Measurements from ENCODE around the gene PIGS.
"Not testable (repeated sequence)": the region's sequence is repeated elsewhere in the genome, so short reads cannot be mapped to it uniquely, and the experiment has no call there.

Gene PIGS

DNA sequence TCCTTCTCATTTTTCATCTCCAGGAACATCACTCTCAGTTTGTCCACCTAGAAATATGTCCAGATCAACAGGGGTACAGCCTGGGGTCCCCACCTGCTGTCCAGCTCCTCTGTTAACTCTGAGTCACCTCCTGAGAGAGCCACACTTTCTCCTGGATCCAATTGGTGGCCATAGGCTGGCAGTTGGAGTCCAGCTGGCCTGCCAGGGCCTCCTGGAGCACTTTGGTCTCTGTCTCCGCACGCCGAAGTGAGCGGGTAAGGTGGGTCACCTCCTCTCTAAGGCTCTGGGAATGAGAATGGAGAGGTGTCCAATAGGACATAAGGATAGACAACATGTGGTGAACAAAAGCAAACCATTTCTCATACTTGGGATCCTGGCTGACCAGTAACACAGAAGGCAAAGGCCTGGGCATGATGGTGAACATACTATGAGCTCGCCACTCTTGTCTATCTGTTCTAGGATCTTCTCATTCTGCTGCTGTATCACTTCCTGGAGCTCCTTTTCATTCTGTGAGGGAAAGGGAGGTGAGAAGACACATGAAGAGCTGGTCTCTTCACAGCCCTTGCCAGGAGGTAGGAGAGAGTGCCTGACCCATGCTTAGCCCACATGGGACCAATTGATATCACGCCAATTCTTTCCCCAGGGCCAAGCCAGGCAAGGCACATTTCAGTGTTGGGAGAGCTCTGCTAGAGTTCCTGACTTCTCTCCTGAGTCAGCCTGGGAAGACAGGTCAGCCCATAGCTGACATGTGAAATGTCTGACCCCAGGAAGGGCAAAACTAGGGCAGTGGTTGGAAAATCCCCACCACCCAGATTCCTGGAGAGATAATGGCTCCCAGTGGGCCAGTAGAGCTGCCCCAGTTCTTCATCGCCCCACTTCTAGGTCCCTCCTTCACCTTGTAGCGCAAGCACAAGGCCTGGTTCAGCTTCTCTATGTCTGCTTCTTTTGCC lies 7.2 kb upstream of the PIGS start:
- no peak for DNase-seq

DNA sequence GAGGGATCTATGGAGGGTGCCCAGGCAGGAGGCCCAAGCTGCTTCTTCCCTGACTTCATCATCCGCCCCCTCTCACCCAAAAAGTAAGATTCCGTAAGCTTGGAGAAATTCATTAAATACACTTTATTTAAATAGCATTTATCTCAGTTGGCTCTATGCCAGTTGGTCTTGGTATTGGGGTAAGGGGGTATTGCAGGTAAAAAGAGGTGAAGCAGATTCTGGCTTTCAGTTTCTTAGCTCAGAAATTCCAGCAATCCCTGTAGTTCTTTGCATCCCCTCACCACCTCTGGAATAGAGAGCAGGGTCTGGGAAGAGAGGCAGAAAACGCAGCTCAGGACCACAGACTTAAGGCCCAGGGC lies 6.1 kb upstream of the PIGS start:
- no peak for DNase-seq

DNA sequence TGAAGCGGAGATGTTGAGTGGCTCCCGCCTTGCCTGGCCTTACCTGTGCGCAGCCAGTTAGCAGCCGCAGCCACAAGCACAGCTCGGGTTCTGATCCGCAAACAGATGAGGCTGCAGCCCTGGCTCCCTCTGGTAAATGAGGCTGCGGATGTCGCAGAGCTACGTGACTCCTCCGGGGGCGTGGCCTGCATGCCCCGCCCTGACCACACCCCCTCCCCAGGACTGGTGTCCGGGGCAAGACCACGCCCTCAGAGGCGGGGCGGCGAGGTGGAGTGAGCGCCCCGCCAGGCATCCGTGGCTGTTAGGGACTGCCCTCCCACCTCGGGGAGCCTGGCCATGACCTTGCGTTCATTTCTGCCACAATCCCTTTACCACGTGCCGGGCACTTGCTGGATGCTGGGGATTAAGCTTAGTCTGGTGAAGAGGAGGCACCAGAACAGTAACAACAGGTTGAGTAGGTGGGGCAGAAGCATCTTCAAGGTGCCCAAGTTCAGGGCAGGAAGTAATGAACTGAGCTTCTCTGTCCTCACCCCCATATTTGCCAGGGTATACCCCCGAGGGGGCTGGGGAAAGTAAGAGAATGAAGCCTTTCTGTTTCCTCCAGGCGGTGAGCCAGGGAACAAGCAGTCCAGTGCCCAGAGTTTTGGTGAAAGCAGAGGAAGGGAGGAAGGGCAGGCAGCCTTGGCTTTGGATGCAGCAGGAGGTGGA lies 5.6 kb upstream of the PIGS start, which contains the start of gene ALDOC:
Gene ALDOC (minus strand): TSS at position 138 of the 708 bp plus-strand sequence. CDS start 1,363 bp downstream, outside the sequence.
- DNase-seq, result peak; percentile 98 to 99

DNA sequence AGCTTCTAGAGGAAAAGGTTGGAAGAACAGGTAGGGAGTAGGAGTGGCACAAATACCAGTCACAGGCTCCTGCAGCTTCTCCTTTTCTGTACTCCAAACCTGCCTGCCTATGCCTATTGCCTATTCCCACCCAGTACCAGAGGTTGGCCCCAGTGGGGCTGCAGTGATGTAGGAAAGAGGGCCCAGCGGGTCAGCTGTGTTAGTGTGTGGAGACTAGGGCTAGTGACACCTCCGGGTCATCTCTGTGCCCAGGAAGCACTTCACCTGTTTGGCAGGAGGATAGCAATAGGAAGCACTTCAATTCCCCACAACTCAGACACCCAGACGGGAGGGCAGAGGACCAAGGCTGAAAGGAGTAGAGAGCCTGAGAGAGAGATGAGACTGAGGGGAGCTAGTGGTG lies 4.7 kb upstream of the PIGS start:
- not testable (repeated sequence) for DNase-seq

DNA sequence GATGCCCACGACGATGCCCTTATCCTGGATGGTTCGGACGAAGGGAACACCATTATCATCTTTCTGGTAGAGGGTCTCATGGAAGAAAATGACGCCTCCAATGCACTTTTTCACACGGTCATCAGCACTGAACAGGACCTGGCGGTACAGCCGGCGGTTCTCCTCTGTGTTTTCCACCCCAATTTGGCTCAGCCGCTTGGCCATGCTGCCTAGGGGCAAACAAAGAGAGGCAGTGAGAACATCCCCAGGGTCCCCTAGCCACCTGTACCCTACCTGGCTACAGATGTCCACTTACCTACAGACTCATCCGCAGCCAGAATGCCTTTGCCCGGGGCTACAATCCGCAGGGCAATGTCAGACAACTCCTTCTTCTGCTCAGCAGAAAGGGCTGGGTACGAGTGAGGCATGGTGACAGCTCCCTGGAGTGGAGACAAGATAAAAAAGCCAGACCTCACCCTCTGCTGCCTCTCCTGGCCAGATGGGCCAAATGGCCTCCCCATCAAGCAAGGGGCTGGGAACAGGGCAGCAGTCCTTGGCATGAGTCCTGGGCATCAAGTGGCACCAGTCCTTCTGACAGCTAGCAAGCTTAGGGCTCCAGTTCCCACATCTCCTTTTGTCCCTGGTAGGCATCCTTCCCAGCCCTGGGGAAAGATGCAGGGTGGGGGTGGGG lies 3.9 kb upstream of the PIGS start:
- DNase-seq, result no peak

DNA sequence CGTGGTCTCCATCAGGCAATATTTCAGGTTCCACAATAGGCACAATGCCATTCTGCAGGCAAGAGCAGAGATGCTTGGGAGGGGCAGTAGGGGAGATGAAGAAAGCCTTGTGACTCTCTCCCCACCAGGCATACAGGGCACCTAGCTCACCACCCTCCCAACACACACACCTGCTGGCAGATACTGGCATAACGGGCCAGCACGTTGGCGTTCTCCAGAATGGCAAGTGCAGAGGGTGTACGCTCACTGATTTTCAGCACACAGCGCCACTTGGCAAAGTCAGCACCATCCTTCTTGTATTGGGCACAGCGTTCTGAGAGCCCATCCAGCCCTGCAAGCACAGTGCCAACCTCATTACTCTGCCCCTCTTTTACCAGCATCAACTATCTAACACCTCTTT lies 3.2 kb upstream of the PIGS start:
- peak in 1 of 2 experiments; percentile 44 for DNase-seq

DNA sequence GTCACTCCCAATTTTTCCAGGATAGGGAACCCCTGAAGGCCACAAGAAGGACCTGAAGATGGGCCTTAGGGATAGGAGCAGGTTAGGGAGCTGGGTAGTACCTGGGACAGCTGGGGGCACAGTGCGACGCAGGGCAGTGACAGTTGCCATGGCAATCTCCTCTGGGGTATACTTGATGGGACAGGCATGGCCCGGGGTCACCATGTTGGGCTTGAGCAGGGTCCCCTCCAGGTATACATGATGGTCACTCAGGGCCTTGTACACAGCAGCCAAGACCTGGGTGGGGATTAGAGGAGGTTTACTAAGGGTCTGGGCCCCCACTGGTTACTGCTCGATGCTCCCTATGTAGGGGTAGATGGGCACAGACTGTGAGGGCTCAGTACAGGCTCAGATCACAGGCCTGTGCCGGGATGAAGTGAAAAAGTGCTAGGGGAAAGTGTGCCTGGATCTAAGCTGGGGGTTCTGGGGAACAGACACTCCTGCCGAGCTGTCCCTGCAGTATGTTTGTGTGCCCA lies 2.7 kb upstream of the PIGS start:
- DNase-seq, result no peak

DNA sequence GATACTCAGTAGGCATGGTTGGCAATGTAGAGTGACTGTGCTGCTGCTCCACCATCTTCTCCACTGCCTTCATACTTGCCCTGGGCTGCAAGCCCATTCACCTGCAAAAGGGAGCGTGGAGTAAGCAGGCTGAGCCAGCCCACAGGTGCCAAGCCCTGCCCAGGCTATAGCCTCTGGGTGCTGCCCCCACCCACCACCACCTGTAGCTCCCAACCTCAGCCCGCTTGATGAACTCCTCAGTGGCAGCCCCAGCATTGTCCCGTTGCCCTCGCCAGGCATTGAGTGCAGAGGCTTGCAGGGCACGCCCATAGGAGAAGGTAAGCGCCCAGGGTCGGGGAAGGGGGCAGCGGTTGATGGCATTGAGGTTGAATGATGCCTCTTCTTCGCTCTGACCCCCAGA lies 2.2 kb upstream of the PIGS start:
- DNase-seq, result no peak

DNA sequence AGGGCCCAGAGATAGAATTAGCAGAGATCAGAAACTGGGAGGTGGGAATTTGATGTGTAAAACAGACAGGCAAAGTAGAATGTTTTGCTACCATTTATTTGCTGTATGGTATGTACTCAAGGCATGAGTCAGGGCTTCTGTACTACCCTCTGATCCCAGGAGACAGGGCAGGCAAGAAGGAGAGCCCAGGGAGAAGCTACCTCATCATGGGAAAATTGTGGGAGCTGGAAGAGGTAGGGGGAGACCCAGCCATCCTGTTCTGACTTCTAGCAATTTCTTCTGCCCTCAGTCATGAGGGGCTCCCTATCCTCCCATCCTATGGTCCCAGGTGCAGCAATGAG lies 1.7 kb upstream of the PIGS start:
- no peak for DNase-seq

DNA sequence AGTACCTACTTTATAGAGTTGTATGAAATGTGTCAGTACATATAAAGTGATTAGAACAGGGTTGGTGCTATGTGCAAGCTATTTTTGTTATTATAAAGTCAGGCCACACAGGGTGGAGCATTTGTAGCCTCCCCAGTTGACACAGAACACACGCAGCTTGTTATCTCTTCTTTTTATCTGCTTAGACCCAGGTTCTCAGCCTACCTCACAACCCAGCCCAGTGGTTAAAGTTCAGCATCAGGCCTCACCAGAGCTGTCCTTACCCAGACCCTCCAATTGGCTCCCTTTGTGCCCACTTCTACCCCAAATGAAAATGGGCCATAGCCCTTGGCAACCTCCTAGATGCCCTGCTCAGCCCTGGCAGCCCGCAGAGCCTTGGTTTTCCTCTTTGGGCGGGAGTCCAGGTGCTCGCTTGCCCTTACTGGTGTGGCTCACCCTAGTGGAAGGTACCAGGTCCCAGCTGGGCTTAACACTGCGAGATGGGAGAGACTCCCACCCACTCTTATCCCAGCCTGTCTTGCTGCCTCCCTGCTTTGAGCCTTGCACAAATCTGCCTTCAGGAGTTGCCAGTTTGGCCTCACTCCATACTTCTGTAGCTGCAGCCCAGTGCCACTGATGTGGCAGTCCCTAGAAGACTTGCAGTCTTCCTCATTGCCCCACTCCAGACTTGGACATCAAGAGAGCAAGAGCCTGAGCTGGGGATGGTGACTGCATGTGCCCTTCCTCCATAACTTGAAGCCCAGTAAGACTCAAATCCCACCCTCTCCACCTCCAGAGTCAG lies 1.1 kb upstream of the PIGS start:
- DNase-seq, result peak in 1 of 2 experiments; percentile 28

DNA sequence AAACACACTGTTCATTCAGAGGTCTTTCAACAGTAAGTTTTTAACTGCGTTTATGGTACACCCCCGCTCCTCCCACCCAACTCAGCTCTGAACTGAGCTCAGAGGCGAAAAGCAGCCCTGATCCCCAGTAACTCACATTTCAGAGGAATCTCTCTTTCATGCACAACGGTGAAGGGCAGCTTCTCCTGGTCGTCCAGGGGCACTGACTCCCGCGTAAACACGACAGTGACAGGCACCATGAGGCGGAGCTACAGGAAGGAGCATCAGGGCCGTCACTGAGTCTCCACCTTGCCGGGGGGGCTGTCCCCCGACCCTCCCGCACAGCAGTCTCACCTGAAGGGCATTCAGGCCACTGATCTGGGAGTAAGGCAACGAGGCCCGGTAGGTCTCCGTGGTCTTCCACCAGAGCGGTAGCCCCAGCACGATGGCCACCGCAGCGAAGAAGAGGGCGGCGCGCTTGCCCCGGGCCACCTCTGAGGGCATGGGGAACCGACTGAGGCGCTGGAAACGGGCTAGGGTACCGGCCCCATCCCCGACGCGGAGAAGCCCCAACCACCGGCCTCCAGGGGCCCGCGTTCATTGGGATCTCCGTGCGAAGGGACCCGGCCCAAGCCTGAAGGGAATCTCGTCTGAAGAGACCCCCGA lies 486 bp downstream of the PIGS start:
- DNase-seq, result peak; percentile 64 to 69

DNA sequence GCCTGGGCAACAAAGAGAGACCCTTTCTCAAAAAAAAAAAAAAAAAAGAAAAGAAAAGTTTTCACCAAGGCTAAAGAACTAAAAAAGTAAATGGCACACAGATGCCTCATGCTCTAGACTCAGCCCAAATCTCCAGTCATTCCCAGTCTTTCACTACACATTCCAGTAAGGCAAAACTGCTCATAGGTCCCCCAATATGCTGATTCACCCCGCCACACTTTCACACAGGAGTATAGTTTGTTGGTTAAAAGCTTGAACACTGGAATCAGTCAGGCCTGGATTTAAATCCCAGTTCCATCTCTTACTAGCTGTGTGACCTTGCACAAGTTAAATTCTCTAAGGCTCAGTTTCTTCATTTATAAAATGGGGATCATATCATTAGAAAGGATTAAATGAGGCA lies 1.9 kb downstream of the PIGS start:
- DNase-seq, result no peak

DNA sequence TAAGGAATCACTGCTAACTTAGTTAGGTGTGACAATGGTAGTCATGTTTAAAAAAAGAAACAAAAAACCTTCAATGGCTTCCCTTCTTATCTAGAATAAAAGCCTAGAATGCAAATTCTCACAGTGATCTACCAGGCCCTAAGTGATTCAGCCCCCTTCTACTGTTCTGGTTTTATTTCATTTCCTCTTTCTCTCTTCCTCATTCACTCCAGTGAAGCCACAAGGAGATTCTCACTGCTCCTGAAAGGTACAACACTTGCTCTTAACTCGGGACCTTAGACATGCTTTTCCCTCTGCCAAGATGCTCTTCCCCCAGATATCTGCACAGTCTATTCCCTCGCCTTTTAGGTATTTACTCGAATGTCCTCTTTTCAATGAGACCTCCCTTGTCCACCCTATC lies 3.7 kb downstream of the PIGS start:
- DNase-seq, result no peak

DNA sequence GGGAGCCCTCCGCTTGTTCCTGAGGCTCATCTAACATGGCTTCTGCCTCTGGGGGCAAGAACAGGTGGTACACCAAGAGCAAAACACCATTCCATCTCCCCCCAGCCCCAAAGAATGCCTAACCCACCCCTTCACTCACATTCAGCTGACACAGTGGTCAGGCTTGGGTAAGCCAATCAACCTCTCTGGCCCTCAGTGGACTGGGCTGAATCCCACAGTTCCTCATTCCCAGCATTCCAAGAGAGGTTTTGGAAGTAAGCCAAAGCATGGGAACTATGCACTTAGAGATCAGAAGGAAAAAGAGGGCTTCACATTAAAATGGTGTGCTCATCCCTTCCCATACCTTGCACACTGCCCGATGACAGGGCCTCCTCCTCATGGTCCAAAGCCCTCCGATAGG lies 7.8 kb downstream of the PIGS start:
- no peak for DNase-seq

DNA sequence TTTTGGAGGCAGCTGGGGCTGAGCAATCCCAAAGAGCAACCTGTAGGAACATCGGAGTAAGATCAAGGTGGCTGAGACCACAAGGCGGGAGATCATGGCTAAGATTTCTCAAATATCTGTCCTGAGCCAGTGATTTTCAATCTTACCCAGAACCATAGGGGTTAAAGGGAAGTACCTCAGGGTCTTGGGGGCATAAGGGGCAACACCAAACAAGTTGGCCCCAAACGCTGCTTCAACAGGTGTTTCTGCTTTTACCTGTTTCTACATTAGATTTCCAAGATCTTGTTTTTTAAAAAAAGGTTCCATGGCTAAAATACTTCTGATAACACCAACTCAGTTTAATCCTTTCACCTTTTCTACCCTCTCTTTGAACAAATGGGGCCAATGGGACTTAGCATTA lies 16.3 kb downstream of the PIGS start:
- DNase-seq, result no peak

DNA sequence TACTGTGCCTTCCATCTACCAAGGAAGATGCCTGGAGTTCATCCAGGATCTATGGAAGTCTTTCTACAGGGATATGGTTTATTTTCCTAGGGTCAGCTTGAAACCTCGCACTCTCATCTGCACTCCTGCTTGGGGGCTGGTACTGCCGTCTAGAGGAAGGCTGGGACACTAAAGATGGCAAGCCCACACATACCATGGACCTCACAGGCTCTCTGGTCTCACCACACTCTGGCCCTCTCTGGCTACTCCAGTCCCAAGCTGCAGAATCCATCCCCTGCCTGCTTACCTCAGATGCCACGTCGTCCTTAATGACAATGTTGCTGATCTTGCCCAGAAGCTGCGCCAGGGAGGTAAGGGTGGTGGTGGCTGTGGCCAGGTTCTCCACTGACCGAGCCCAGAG lies 16.8 kb downstream of the PIGS start:
- DNase-seq, result no peak

DNA sequence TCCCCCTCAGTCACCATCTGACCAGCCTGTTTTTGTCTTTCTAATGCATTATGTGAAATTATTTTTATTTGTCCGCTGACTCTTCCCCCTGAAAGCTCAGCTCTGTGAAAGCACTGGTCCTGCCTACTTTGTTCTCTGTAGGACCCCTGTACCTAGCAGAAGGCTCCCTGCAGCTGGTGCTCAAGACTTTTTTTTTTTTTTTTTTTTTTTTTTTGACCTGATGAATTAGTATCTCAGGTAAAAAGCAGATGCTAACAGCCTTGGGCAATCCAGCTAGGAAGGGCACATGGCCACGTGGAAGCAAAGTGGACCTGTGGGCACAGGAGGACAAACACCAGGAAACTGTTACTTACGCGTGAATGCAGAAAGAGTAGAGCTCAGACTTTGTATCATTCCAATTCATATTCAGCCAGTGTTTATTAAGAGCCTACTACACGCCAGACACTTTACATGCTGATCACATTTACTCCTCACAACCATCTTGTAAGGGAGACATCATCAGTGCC lies 18.3 kb downstream of the PIGS start:
- DNase-seq, result no peak

DNA sequence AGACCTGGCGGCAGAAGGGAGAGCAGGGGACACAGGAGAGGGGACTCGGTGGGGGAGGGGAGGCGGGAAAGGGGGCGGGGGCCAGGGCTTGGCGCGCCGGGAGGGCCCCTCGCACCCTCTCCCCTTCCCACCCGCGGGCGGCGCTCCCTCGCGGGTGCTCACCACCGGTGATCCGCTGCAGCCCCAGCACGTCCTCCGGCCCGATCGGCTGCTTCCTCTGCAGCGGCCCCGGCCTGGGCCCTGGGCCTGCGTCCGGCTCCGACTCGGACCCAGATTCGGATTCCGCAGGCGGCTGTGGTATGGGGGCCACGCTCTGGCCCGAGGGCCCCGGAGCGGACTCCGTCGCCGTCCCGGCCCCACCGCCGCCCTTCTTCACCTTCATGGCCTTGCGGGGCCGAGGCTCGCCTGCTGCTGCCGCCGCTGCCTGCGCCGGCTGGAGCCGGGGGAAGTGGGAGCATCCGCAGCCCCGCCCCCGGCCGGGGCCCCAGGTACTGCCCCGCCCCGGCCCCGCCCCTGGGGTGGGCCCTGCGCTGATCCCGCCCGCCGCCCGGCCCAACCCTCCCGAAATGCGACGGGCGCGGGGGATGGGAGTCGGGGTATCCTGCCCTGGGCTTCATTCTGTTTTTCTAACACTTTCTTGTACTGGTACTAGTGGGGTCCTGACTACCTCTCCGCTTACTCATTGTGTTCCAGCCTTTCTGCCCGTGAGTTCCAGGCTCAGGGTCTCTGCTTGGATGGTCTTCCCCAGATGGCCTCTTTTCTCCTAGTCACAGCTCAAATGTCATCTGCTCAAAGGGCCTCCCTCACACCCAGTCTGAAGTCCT lies 18.9 kb downstream of the PIGS start, which contains the start of gene UNC119:
Gene UNC119 (minus strand): TSS at position 449 of the 824 bp plus-strand sequence. CDS start 67 bp downstream, at position 382.
- DNase-seq, result peak; percentile 83 to 90

DNA sequence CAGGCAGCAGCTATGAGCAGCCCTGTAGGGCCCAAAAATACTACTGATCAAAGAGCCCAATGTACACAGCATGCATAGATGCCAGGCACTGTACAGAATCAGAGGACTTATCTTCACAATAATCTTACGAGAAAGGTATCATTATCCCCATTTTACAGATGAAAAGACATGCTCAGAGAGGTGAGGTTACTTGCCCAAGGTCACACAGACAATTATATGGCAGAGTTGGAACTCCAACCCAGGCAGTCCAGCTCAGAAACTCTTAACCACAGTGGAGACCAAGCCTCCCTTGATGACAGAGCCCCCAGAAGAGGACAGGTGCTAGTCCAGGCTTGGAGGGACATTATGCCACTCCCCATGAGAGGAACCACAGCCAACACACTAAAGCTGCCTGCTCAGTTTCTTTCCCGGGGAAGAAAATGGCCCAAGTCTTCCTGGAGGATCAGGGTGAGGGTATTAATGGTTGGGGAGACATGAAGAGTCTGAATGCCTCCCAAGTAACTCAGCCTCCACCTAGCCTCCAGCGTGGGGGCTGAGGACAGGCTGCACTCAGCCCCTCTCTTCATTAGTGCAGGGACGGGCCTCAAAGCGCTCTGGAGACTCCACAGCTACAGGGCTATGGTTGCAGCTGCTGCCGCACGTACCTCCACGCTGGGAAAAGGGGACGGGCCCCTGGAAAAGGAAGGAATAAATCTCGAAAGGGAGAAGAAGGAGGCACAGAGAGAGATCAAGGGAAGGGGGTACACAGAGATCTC lies 19.7 kb downstream of the PIGS start:
- DNase-seq, result peak in 1 of 2 experiments; percentile 33

DNA sequence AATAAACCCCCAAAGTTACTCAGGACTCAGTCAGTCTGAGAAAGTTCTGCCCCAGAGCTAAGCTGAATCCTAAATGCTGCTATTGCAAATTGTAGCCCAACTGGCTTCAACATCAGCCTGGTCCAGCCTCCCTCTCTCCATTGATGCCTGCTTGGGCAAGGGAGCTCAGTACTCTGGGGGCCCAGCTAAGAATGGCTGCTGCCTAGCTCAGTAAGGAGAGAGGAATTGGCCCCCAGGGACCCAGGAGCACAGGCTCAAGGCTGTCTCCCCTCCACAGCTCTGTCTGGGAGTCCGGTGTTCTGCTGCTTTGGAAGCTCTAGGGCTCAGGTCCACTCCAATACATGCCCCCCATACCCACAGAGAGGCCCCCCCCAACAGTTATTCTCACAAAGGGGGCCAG lies 20.5 kb downstream of the PIGS start:
- no peak for DNase-seq

Measured in activated T-cell treated with anti-CD3 and anti-CD28 coated beads, Interleukin-2, amount 50 U/mL, for 48 hours (primary cell).